ENCODE results near the gene DIO2. TPM values are rescaled to one million over a fixed set of nuclear protein-coding genes. Genes with fewer than 3 reads are reported as not detected.

DIO2 gene
- total and polyA plus RNA-seq, 2 of the 8 experiments (the other 6 are each of a cell fraction or from before 2014, with no cell fraction given) = 0.03 to 0.65 TPM

DNA sequence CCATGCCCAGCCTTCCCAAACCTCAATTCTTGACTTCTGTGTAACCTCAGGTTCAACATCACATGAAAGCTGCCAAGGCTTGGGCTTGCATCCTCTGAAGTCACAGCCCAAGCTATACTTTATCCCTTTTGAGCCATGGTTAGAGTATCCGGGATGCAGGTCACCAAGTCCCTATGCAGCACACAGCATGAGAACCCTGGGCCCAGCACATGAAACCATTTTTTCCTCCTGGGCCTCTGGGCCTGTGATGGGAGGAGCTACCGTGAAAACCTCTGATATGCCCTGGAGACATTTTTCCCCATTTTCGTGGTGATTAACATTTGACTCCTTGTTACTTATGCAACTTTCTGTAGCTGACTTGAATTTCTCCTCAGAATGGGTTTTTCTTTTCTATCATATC lies 25.8 kb upstream of the DIO2 start (continued):
- TF ChIP-seq, protein P1, sequence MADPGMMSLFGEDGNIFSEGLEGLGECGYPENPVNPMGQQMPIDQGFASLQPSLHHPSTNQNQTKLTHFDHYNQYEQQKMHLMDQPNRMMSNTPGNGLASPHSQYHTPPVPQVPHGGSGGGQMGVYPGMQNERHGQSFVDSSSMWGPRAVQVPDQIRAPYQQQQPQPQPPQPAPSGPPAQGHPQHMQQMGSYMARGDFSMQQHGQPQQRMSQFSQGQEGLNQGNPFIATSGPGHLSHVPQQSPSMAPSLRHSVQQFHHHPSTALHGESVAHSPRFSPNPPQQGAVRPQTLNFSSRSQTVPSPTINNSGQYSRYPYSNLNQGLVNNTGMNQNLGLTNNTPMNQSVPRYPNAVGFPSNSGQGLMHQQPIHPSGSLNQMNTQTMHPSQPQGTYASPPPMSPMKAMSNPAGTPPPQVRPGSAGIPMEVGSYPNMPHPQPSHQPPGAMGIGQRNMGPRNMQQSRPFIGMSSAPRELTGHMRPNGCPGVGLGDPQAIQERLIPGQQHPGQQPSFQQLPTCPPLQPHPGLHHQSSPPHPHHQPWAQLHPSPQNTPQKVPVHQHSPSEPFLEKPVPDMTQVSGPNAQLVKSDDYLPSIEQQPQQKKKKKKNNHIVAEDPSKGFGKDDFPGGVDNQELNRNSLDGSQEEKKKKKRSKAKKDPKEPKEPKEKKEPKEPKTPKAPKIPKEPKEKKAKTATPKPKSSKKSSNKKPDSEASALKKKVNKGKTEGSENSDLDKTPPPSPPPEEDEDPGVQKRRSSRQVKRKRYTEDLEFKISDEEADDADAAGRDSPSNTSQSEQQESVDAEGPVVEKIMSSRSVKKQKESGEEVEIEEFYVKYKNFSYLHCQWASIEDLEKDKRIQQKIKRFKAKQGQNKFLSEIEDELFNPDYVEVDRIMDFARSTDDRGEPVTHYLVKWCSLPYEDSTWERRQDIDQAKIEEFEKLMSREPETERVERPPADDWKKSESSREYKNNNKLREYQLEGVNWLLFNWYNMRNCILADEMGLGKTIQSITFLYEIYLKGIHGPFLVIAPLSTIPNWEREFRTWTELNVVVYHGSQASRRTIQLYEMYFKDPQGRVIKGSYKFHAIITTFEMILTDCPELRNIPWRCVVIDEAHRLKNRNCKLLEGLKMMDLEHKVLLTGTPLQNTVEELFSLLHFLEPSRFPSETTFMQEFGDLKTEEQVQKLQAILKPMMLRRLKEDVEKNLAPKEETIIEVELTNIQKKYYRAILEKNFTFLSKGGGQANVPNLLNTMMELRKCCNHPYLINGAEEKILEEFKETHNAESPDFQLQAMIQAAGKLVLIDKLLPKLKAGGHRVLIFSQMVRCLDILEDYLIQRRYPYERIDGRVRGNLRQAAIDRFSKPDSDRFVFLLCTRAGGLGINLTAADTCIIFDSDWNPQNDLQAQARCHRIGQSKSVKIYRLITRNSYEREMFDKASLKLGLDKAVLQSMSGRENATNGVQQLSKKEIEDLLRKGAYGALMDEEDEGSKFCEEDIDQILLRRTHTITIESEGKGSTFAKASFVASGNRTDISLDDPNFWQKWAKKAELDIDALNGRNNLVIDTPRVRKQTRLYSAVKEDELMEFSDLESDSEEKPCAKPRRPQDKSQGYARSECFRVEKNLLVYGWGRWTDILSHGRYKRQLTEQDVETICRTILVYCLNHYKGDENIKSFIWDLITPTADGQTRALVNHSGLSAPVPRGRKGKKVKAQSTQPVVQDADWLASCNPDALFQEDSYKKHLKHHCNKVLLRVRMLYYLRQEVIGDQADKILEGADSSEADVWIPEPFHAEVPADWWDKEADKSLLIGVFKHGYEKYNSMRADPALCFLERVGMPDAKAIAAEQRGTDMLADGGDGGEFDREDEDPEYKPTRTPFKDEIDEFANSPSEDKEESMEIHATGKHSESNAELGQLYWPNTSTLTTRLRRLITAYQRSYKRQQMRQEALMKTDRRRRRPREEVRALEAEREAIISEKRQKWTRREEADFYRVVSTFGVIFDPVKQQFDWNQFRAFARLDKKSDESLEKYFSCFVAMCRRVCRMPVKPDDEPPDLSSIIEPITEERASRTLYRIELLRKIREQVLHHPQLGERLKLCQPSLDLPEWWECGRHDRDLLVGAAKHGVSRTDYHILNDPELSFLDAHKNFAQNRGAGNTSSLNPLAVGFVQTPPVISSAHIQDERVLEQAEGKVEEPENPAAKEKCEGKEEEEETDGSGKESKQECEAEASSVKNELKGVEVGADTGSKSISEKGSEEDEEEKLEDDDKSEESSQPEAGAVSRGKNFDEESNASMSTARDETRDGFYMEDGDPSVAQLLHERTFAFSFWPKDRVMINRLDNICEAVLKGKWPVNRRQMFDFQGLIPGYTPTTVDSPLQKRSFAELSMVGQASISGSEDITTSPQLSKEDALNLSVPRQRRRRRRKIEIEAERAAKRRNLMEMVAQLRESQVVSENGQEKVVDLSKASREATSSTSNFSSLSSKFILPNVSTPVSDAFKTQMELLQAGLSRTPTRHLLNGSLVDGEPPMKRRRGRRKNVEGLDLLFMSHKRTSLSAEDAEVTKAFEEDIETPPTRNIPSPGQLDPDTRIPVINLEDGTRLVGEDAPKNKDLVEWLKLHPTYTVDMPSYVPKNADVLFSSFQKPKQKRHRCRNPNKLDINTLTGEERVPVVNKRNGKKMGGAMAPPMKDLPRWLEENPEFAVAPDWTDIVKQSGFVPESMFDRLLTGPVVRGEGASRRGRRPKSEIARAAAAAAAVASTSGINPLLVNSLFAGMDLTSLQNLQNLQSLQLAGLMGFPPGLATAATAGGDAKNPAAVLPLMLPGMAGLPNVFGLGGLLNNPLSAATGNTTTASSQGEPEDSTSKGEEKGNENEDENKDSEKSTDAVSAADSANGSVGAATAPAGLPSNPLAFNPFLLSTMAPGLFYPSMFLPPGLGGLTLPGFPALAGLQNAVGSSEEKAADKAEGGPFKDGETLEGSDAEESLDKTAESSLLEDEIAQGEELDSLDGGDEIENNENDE (IDR thresholded peaks at IDR 0.05; ENCODE audit: insufficient replicate concordance, low read length) = no peak
- no peak for TF ChIP-seq BACH1 (IDR thresholded peaks at IDR 0.05; ENCODE audit: low read length)
- no peak for TF ChIP-seq BCL11A (IDR thresholded peaks at IDR 0.05; ENCODE audit: low read depth in 2 of 2, low read length in 2 of 2)
- no peak for TF ChIP-seq SIX5 (IDR thresholded peaks at IDR 0.05; ENCODE audit: low read depth, low read length)
- TF ChIP-seq RNF2 (IDR thresholded peaks at IDR 0.05; ENCODE audit: borderline replicate concordance, low read depth, low read length, missing control alignments, poor library complexity, severe bottlenecking) = no peak
- no peak for TF ChIP-seq SAP30 (IDR thresholded peaks at IDR 0.05; ENCODE audit: insufficient read depth, insufficient replicate concordance, low read length)
- TF ChIP-seq SP4 (IDR thresholded peaks at IDR 0.05; ENCODE audit: low read length) = no peak
- TF ChIP-seq TAF7 (optimal IDR thresholded peaks at IDR 0.05; ENCODE audit: borderline replicate concordance, low read depth, low read length) = no peak
